ENCODE data around the gene PBX2.
"Not testable (repeated sequence)": the region's sequence is repeated elsewhere in the genome, so short reads cannot be mapped to it uniquely, and the experiment has no call there.

The PBX2 gene

GRCh38 chr6:32146687-32147086 is 43.3 kb downstream of the PBX2 start:
- Mint-ChIP-seq H3K4me3 (no peak overlapping the region), H3K27me3 (peaks cover 31% of the 10 kb centered on the region), H3K27ac (no peak overlapping the region), H3K36me3 (ENCODE audit: low read depth) (no peaks in the 10 kb centered on the region), H3K4me1 (ENCODE audit: low read depth) (peaks cover 30% of the 10 kb centered on the region), H3K9me3 (no peaks in the 10 kb centered on the region)

DNA sequence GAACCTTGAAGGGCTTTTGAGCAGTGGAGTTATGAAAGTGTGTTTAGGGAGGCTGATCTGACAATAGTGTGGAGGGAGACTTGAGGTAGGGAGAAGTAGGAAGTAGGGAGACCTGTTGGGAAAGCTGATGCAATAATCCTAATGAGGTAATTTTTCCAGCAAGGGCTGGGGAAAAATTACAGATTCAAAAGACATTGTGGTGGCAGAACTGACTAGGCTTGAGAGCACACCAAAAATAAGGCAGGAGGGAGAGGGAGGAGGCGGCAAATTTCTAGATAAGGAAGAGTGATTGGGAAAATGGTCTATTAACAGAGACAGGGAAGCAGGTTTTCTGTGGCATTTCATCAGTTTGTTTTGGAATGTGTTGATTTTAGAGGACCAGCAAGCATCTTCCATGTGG is 43.7 kb downstream of the PBX2 start:
- Mint-ChIP-seq H3K27me3 (peaks cover 31% of the 10 kb centered on the region), H3K4me3 (no peak overlapping the region), H3K27ac (peak overlapping the region; percentile 2), H3K4me1 (ENCODE audit: low read depth) (peaks cover 28% of the 10 kb centered on the region), H3K9me3 (no peaks in the 10 kb centered on the region), H3K36me3 (ENCODE audit: low read depth) (no peaks in the 10 kb centered on the region)

DNA sequence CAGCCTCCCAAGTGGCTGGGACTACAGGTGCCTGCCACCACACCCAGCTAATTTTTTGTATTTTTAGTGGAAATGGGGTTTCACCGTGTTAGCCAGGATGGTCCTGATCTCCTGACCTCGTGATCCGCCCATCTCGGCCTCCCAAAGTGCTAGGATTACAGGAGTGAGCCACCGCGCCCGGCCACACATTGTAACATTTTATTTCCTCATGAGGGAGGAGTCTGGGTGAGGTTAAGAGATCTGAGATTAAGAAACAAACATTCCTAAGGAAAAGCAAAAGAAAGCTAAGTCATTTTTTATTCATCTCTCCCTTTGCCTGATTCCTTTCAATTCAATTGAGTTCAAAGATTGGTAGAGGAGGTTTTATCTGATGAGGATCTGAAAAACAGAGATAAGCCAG is 45.8 kb downstream of the PBX2 start:
- H3K27ac Mint-ChIP-seq; H3K4me3 Mint-ChIP-seq; H3K36me3 Mint-ChIP-seq (ENCODE audit: low read depth); H3K9me3 Mint-ChIP-seq: not testable (repeated sequence)
- Mint-ChIP-seq H3K4me1 (ENCODE audit: low read depth) (peaks cover 15% of the 10 kb centered on the region), H3K27me3 (peaks cover 24% of the 10 kb centered on the region)

GRCh38 chr6:32140420-32141046 is 49.5 kb downstream of the PBX2 start:
- no peaks in the 10 kb centered on the region for H3K9me3 Mint-ChIP-seq
- H3K27ac Mint-ChIP-seq: peak overlapping the region; percentile 38
- H3K4me3 Mint-ChIP-seq: no peak overlapping the region
- H3K4me1 Mint-ChIP-seq (ENCODE audit: low read depth): no peaks in the 10 kb centered on the region
- H3K27me3 Mint-ChIP-seq: peaks cover 5% of the 10 kb centered on the region
- H3K36me3 Mint-ChIP-seq (ENCODE audit: low read depth): no peaks in the 10 kb centered on the region

- Mint-ChIP-seq H3K4me3 (no peak overlapping the region), H3K27ac (no peak overlapping the region), H3K27me3 (peaks cover 8% of the 10 kb centered on the region), H3K36me3 (ENCODE audit: low read depth) (no peaks in the 10 kb centered on the region), H3K9me3 (no peaks in the 10 kb centered on the region), H3K4me1 (ENCODE audit: low read depth) (no peaks in the 10 kb centered on the region)
Measured at GRCh38 chr6:32139590-32139989, 50.4 kb downstream of the PBX2 start.

- no peaks in the 10 kb centered on the region for H3K9me3 Mint-ChIP-seq
- H3K27me3 Mint-ChIP-seq: peaks cover 11% of the 10 kb centered on the region
- H3K4me3 Mint-ChIP-seq: no peak overlapping the region
- H3K27ac Mint-ChIP-seq: no peak overlapping the region
- no peaks in the 10 kb centered on the region for H3K36me3 Mint-ChIP-seq (ENCODE audit: low read depth)
- H3K4me1 Mint-ChIP-seq (ENCODE audit: low read depth): no peaks in the 10 kb centered on the region
Measured at GRCh38 chr6:32137454-32137853, 52.5 kb downstream of the PBX2 start.
